Small intestine (tissue), 7 donors: ENCODE data around the gene OPCML. TPM values are rescaled to one million over a fixed set of nuclear protein-coding genes. Genes with fewer than 3 reads are reported as not detected.

Experiments used
- DNase-seq, 2 donors: peaks; one replicate each; pipeline versions ENCODE4 v3.0.0 to v3.0.0-alpha.2; 2013
- FAIRE-seq: peaks from 2 replicates; lab custom pipeline; 2012; peaks lifted over from hg19 to GRCh38; lab: Jason Lieb, UNC
- H3K27ac ChIP-seq, 3 donors: one replicate each; pipeline ENCODE4 v1.5.1; 2013; ENCODE audit warnings: low read length in 2 of 3, mild to moderate bottlenecking in 2 of 3, control low read depth in 1 of 3, inconsistent platforms in 1 of 3, low read depth in 1 of 3, moderate library complexity in 1 of 3
- H3K27me3 ChIP-seq, 3 donors: one replicate each; pipeline ENCODE4 v1.6.1; 2013; ENCODE audit warnings: low read length in 3 of 3, inconsistent platforms in 1 of 3; ENCODE audit not compliant: control insufficient read depth in 3 of 3, insufficient read depth in 3 of 3
- H3K36me3 ChIP-seq, 3 donors: one replicate each; pipeline ENCODE4 v1.6.1; 2013; ENCODE audit warnings: low read length in 3 of 3, inconsistent platforms in 1 of 3, low read depth in 1 of 3, mild to moderate bottlenecking in 1 of 3, moderate library complexity in 1 of 3; ENCODE audit not compliant: control insufficient read depth in 3 of 3, insufficient read depth in 2 of 3
- H3K4me1 ChIP-seq, 3 donors: one replicate each; pipeline ENCODE4 v1.6.1; 2013; ENCODE audit warnings: low read length in 2 of 3, inconsistent platforms in 1 of 3, low read depth in 1 of 3, mild to moderate bottlenecking in 1 of 3, moderate library complexity in 1 of 3; ENCODE audit not compliant: control insufficient read depth in 3 of 3, insufficient read depth in 2 of 3
- H3K4me3 ChIP-seq, 3 donors: one replicate each; pipeline ENCODE4 v1.5.1; 2013; ENCODE audit warnings: low read length in 3 of 3, control low read depth in 1 of 3, inconsistent platforms in 1 of 3, low read depth in 1 of 3, mild to moderate bottlenecking in 1 of 3, moderate library complexity in 1 of 3
- H3K9me3 ChIP-seq, 2 donors: one replicate each; pipeline ENCODE4 v1.6.1; 2013; ENCODE audit warnings: low read depth in 1 of 2, low read length in 1 of 2; ENCODE audit not compliant: control insufficient read depth in 2 of 2, insufficient read depth in 1 of 2
- WGBS, 3 donors: extraction: QIAGEN DNeasy Blood & Tissue Kit; methylation state at CpG; one replicate each; pipeline ENCODE4 v1.1.7; 2013; 5-methylcytosine and 5-hydroxymethylcytosine counted together
- polyA plus RNA-seq, 4 donors: library from polyadenylated mRNA; stranded (reverse) in 3 of 4; unstranded in 1 of 4; fragments of 200-250 nt in 3 of 4; fragments of 120-200 nt in 1 of 4; gene quantifications; one replicate each; pipeline versions ENCODE4 v1.2.1 to v1.2.3, GENCODE V29; 2013
- donor health status: healthy with polysubstance abuse.
- donor health status: control.
- donor health status: control.
- donor health status: Bipolar disorder and iron deficiency.
- donor health status: healthy.

The OPCML gene
- polyA plus RNA-seq, 4 donors, result 0.16 to 2.0 TPM; not detected in 2

DNA sequence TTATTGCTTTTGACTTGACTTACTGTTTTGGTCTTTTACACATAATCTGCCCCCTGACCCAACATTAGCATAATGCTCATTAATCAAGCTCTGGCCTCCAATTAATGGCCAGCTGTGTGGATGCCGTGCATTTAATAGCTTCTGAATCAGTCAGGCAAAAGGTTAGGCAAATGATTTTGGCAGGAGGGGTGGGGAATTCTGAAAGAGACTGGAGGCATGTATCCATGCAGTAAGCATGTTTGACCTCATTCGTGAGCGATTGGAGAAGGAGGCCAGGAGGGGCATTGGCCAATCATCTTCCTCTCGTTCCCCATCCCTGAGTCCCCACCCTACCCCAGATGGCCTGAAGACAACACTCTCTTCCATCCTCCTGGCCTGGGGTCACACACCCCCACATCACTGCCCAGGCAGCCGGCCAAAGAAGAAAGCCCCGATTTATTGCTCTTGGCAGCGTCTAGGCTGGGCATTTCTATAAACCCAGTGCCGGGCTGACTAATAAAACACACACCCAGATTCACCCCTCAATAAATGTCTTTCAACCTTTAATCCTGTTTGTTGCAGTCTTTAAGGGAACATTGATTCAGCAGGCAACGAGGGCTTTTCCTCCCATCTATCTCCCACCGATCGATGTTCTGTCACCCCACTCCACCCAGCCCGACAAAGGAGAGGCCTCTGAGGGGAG is 150.0 kb downstream of the OPCML start:
- WGBS, 3 donors, result 15 to 45% (median 24%) methylated on average over 11 to 12 of the region's 12 CpGs
- Histone ChIP-seq H3K9me3 (no peaks in the 10 kb centered on the region), H3K27me3 (no peaks in the 10 kb centered on the region), H3K36me3 (no peaks in the 10 kb centered on the region), H3K4me1 (peaks cover 0 to 8% (median 0%) of the 10 kb centered on the region in 3 donors), H3K4me3 (no peak overlapping the region), H3K27ac (no peak overlapping the region)
- DNase-seq, result peak in 1 of 2 donors; percentile 73
- FAIRE-seq, result no peak

DNA sequence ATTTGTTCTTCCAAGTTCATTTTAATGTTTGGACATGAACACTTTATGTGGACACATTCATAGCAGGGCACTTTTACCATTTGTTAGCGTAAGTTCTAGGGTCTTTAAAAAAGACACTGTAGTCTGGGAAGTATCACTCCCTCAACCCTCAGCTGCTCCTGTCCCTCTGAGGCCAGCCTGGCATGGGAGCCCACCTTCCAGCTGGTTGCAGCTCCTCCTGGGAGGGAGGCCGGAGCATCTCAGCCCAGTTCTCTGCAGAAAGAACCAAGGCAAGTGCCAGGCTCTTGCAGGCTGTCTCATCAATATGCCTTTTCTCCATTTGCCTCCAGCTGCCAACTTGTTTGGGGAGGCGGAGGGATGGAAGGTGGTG is 150.6 kb downstream of the OPCML start:
- FAIRE-seq (no peak), DNase-seq (no peak)
- Histone ChIP-seq H3K27me3 (no peaks in the 10 kb centered on the region), H3K4me3 (no peak overlapping the region), H3K4me1 (peaks cover 0 to 8% (median 0%) of the 10 kb centered on the region in 3 donors), H3K9me3 (no peaks in the 10 kb centered on the region), H3K27ac (no peak overlapping the region), H3K36me3 (no peaks in the 10 kb centered on the region)
- 69 to 76% (median 69%) methylated on average over 3 of the region's 3 CpGs for WGBS, 3 donors

GRCh38 chr11:133366147-133366546 is 166.2 kb downstream of the OPCML start:
- FAIRE-seq, result no peak
- Histone ChIP-seq H3K36me3 (no peaks in the 10 kb centered on the region), H3K27me3 (no peaks in the 10 kb centered on the region), H3K4me1 (no peaks in the 10 kb centered on the region), H3K4me3 (no peak overlapping the region), H3K27ac (no peak overlapping the region), H3K9me3 (no peaks in the 10 kb centered on the region)
- 36 to 38% (median 37%) methylated on average over 8 of the region's 8 CpGs for WGBS, 3 donors
- DNase-seq, result no peak

GRCh38 chr11:133362916-133363315 is 169.4 kb downstream of the OPCML start:
- Histone ChIP-seq H3K9me3 (no peaks in the 10 kb centered on the region), H3K27ac (no peak overlapping the region), H3K36me3 (no peaks in the 10 kb centered on the region), H3K27me3 (no peaks in the 10 kb centered on the region), H3K4me3 (no peak overlapping the region), H3K4me1 (no peaks in the 10 kb centered on the region)
- DNase-seq (no peak), FAIRE-seq (no peak)
- whole genome bisulfite sequencing, 3 donors, result 91 to 95% (median 93%) methylated on average over 15 of the region's 15 CpGs

DNA sequence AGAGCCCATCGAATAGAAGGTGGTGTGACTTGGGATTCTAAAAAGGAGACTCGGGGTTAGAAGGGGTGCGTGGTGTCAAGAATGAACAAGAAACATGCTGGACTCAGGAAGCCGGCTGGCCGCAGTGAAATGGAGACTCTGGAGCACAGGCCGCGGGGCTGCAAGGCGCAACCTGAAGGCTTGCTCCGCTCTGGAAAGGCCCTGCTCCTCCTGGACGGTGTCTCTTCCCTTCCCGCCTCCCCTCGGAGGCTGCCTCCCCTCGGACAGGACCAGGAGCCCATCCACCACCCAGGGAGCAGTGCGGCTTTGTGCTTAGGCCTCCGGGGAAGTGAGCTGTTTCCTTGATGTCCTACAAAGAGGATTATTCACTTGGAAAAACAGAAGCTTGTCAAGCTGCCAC is 170.1 kb downstream of the OPCML start:
- Histone ChIP-seq H3K4me3 (no peak overlapping the region), H3K4me1 (no peaks in the 10 kb centered on the region), H3K9me3 (no peaks in the 10 kb centered on the region), H3K36me3 (no peaks in the 10 kb centered on the region), H3K27ac (no peak overlapping the region), H3K27me3 (no peaks in the 10 kb centered on the region)
- no peak for DNase-seq
- WGBS, 3 donors, result 92 to 94% (median 93%) methylated on average over 15 of the region's 15 CpGs
- no peak for FAIRE-seq

DNA sequence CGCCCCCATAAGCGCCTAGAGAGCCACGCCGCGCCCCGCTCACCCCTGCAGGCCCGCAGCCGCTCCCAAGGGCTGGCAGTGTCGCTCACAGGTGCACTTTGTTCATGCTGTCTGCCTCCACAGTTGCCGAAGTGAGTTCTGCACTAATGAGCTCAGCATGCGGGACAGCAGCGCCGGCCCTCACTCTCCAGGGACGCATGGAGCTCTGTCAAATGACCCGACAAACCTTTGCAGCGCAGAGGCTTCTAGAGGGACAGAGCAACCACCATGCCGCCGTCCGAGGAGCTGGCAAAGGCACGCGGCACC is 170.7 kb downstream of the OPCML start:
- Histone ChIP-seq H3K4me1 (no peaks in the 10 kb centered on the region), H3K36me3 (no peaks in the 10 kb centered on the region), H3K9me3 (no peaks in the 10 kb centered on the region), H3K4me3 (no peak overlapping the region), H3K27me3 (no peaks in the 10 kb centered on the region), H3K27ac (no peak overlapping the region)
- DNase-seq (no peak), FAIRE-seq (no peak)
- WGBS, 3 donors, result 94% methylated on average over 21 of the region's 21 CpGs

- Histone ChIP-seq H3K36me3 (no peaks in the 10 kb centered on the region), H3K27ac (no peak overlapping the region), H3K4me3 (no peak overlapping the region), H3K9me3 (no peaks in the 10 kb centered on the region), H3K4me1 (no peaks in the 10 kb centered on the region), H3K27me3 (no peaks in the 10 kb centered on the region)
- DNase-seq (no peak), FAIRE-seq (no peak)
- 92 to 94% (median 93%) methylated on average over 53 to 54 of the region's 54 CpGs for WGBS, 3 donors
Measured at GRCh38 chr11:133360860-133361688, 171.2 kb downstream of the OPCML start.

- Histone ChIP-seq H3K36me3 (no peaks in the 10 kb centered on the region), H3K27ac (no peak overlapping the region), H3K4me3 (no peak overlapping the region), H3K27me3 (no peaks in the 10 kb centered on the region), H3K4me1 (no peaks in the 10 kb centered on the region), H3K9me3 (no peaks in the 10 kb centered on the region)
- no peak for DNase-seq
- 41 to 53% (median 42%) methylated on average over 2 of the region's 2 CpGs for WGBS, 3 donors
- no peak for FAIRE-seq
Measured at GRCh38 chr11:133355095-133355494, 177.2 kb downstream of the OPCML start.
